HG03135 (cell line): Measurements from ENCODE around the gene LMAN2L.

Experiments used
- ATAC-seq: cut with Tn5 transposase; IDR thresholded peaks from one replicate; pipeline ENCODE4 v1.9.1; 2021; ENCODE audit warnings: mild to moderate bottlenecking, moderate library complexity; ENCODE audit not compliant: unreplicated experiment

LMAN2L gene

GRCh38 chr2:96760986-96761832 lies 21.3 kb upstream of the LMAN2L start:
- ATAC-seq, result peak; percentile 16

GRCh38 chr2:96760036-96760985 lies 20.4 kb upstream of the LMAN2L start, which contains the start of gene CNNM4:
CNNM4 (plus strand) TSS chr2:96760902; CDS start chr2:96761000, 98 bp downstream.
- ATAC-seq, result peak; percentile 81

GRCh38 chr2:96759548-96759947 lies 19.7 kb upstream of the LMAN2L start:
- ATAC-seq, result no peak

GRCh38 chr2:96758987-96759386 lies 19.1 kb upstream of the LMAN2L start:
- ATAC-seq, result no peak

GRCh38 chr2:96757477-96757860 lies 17.6 kb upstream of the LMAN2L start:
- ATAC-seq, result no peak

GRCh38 chr2:96756788-96757476 lies 17.1 kb upstream of the LMAN2L start:
- ATAC-seq, result no peak

GRCh38 chr2:96754317-96754716 lies 14.5 kb upstream of the LMAN2L start:
- no peak for ATAC-seq

- ATAC-seq, result no peak
Observed at GRCh38 chr2:96753661-96754282, 13.9 kb upstream of the LMAN2L start.

GRCh38 chr2:96751800-96752199 lies 11.9 kb upstream of the LMAN2L start:
- no peak for ATAC-seq

- ATAC-seq, result no peak
Observed at GRCh38 chr2:96747061-96747617, 7.3 kb upstream of the LMAN2L start.

- ATAC-seq, result no peak
Observed at GRCh38 chr2:96739076-96739632, 710 bp downstream of the LMAN2L start.

- ATAC-seq, result no peak
Observed at GRCh38 chr2:96737831-96738230, 2.0 kb downstream of the LMAN2L start.

GRCh38 chr2:96737251-96737650 lies 2.6 kb downstream of the LMAN2L start:
- no peak for ATAC-seq

- no peak for ATAC-seq
Observed at GRCh38 chr2:96734880-96735583, 4.8 kb downstream of the LMAN2L start.

- no peak for ATAC-seq
Observed at GRCh38 chr2:96733931-96734330, 5.9 kb downstream of the LMAN2L start.

GRCh38 chr2:96730212-96730611 lies 9.7 kb downstream of the LMAN2L start:
- ATAC-seq, result no peak

GRCh38 chr2:96729748-96730147 lies 10.1 kb downstream of the LMAN2L start:
- ATAC-seq, result no peak

- ATAC-seq, result no peak
Observed at GRCh38 chr2:96727431-96727830, 12.4 kb downstream of the LMAN2L start.

- no peak for ATAC-seq
Observed at GRCh38 chr2:96726131-96726530, 13.7 kb downstream of the LMAN2L start.
